Kidney (tissue), 14 donors: ENCODE measurements around the gene MNT. TPM values are rescaled to one million over a fixed set of nuclear protein-coding genes. Genes with fewer than 3 reads are reported as not detected.
A peak's percentile ranks its signal among the peaks of the same experiment; 100 is the strongest.

Source experiments
- DNase-seq, 5 donors: peaks; one replicate each; pipeline ENCODE4 v3.0.0-alpha.2; 2013 to 2020
- FAIRE-seq: peaks from 2 replicates; lab custom pipeline; 2012; peaks lifted over from hg19 to GRCh38; lab: Jason Lieb, UNC
- H3K27ac ChIP-seq, 2 donors: one replicate each; pipeline ENCODE4 v1.7.0; 2013; ENCODE audit warnings: low read depth in 2 of 2, low read length in 2 of 2, inconsistent platforms in 1 of 2
- H3K27me3 ChIP-seq: one replicate; pipeline ENCODE4 v1.7.1; 2013; ENCODE audit warnings: low read length, inconsistent platforms; ENCODE audit not compliant: control insufficient read depth, insufficient read depth
- H3K36me3 ChIP-seq, 3 donors: one replicate each; pipeline versions ENCODE4 v1.7.0 to v1.7.1; 2013; ENCODE audit warnings: low read length in 3 of 3, control low read depth in 1 of 3, inconsistent platforms in 1 of 3; ENCODE audit not compliant: insufficient read depth in 3 of 3, control insufficient read depth in 2 of 3
- H3K4me1 ChIP-seq, 3 donors: one replicate each; pipeline versions ENCODE4 v1.7.0 to v1.7.1; 2013; ENCODE audit warnings: low read length in 3 of 3, inconsistent platforms in 1 of 3, low read depth in 1 of 3; ENCODE audit not compliant: control insufficient read depth in 2 of 3, insufficient read depth in 2 of 3
- H3K4me3 ChIP-seq, 3 donors: one replicate each; pipeline versions ENCODE4 v1.7.0 to v1.8.1; 2013; ENCODE audit warnings: low read length in 3 of 3, control low read depth in 1 of 3, inconsistent platforms in 1 of 3
- H3K9ac ChIP-seq, 3 donors: one replicate each; pipeline versions ENCODE4 v1.7.0 to v1.7.1; 2013; ENCODE audit warnings: low read length in 3 of 3, control low read depth in 1 of 3, inconsistent platforms in 1 of 3
- H3K9me3 ChIP-seq, 3 donors: one replicate each; pipeline versions ENCODE4 v1.7.0 to v1.7.1; 2013; ENCODE audit warnings: low read length in 3 of 3, control low read depth in 1 of 3, inconsistent platforms in 1 of 3; ENCODE audit not compliant: control insufficient read depth in 2 of 3, insufficient read depth in 1 of 3
- intact Hi-C: fragments of 100-400 bp; cut with DNase I; formaldehyde crosslinking; loops from one replicate; pipeline ENCODE4 v1.11.1; 2022
- polyA plus RNA-seq: library from polyadenylated mRNA; stranded (reverse); fragments of 350-450 nt; fragmentation: Illumina TruSeq; extraction: RNeasy Lipid Tissue Mini Kit (QIAGEN cat#74804); gene quantifications from one replicate; pipeline ENCODE4 v1.2.3, GENCODE V29; 2014; ENCODE audit warnings: low read depth, low replicate concordance; ENCODE audit not compliant: insufficient read depth
- total RNA-seq: library from RNA; stranded (reverse); fragmentation: NEBNext Ultra II Directional; extraction: Animal tissue kit (Norgen Biotek cat#: 25700); gene quantifications from one replicate; pipeline ENCODE4 v1.2.1, GENCODE V29; 2021
- TF ChIP-seq, protein P1 (sequence below): IDR thresholded peaks from 3 replicates; pipeline ENCODE4 v1.5.1; 2012; ENCODE audit warnings: mild to moderate bottlenecking, moderate library complexity, borderline replicate concordance; ENCODE audit not compliant: insufficient read depth; ENCODE audit errors: extremely low read depth
- donor health status: control.
- donor health status: control.
- donor health status: control.
- donor health status: control.
- donor health status: control.
- donor health status: DM: yes; HTN: yes; CAD: no.
- donor health status: Normal renal cell carcinoma (clear cell type).

Gene MNT
- total and polyA plus RNA-seq, 2 donors from 2014 or later, result 3.7 to 39.8 TPM

DNA sequence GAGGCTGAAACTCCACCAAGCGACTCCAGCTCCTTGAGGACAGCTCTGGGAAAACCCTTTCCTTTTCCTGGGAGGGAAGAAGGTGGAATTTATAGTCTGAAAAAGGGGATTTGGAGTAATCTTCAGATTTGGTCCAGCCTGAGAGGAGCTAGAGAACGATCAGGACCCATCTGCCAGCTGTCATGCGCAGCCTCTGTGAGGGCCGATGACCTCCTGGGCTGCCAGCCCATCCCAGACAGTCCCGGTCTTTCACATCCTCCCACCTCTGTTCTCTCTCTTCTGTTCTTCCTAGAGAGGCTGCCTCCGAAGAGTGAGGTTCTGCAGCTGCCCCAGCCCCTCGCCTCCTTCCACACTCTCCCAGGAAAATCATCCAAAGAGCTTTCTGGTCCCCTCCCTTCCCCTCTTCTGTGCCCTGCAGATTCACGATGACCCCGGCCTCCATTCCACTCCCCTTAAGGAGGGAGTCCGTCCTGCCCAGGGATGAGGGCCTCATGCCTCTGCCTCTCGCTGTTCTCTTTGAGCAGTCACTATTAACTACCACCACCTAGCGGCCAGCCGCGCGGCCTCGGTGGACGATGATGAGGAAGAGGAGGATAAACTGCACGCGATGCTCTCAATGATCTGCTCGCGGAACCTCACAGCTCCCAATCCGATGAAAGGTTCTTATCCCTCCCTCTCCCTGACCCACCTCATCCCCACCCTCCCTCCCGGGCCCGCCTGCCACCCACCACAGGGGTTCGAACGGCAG, 33.9 kb downstream of the MNT start:
- Histone ChIP-seq H3K9me3 (no peaks in the 10 kb centered on the region), H3K4me3 (no peak overlapping the region), H3K27me3 (no peaks in the 10 kb centered on the region), H3K9ac (no peak overlapping the region), H3K4me1 (no peaks in the 10 kb centered on the region), H3K36me3 (peaks cover 0 to 23% (median 8%) of the 10 kb centered on the region in 3 donors), H3K27ac (no peak overlapping the region)
- TF ChIP-seq, protein P1, sequence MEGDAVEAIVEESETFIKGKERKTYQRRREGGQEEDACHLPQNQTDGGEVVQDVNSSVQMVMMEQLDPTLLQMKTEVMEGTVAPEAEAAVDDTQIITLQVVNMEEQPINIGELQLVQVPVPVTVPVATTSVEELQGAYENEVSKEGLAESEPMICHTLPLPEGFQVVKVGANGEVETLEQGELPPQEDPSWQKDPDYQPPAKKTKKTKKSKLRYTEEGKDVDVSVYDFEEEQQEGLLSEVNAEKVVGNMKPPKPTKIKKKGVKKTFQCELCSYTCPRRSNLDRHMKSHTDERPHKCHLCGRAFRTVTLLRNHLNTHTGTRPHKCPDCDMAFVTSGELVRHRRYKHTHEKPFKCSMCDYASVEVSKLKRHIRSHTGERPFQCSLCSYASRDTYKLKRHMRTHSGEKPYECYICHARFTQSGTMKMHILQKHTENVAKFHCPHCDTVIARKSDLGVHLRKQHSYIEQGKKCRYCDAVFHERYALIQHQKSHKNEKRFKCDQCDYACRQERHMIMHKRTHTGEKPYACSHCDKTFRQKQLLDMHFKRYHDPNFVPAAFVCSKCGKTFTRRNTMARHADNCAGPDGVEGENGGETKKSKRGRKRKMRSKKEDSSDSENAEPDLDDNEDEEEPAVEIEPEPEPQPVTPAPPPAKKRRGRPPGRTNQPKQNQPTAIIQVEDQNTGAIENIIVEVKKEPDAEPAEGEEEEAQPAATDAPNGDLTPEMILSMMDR, result no peak
- intact Hi-C loops, result no loop called here
- FAIRE-seq (no peak), DNase-seq (no peak)

DNA sequence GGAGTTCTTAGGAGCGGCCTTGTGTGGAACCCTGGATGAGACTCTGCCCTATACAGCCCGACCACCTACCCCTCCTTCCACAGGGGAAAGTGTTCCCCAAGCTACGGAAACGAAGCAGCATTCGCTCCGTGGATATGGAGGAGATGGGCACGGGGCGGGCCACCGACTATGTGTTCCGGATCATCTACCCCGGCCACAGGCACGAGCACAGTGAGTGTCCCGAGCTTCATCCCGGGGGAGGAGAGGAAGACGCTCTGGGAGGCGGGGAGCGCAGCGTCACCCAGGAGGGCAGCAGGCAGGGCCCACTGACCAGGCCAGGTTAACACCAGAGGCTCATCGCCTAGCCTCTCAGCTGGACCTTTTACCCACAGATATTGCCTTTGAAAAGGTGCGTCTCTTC, 35.7 kb downstream of the MNT start:
- H3K36me3 ChIP-seq, result peaks cover 0 to 19% (median 4%) of the 10 kb centered on the region in 3 donors

DNA sequence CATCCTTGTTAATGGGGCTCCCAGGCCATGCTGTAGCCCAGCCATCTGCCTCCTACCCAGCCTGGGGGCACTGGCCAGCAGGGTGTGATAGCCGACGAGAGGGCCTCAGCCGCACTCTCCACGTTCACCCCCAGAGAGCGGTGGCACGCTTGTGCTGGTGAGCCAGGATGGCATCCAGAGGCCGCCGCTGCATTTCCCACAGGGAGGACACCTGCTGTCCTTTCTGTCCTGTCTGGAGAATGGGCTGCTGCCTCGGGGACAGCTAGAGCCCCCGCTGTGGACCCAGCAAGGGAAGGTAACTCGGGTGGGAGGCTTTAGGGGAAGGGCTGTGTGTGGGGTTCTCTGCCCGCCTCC, 36.1 kb downstream of the MNT start:
- FAIRE-seq (no peak), DNase-seq (peak in 1 of 5 donors; percentile 60)
- no peaks in the 10 kb centered on the region for H3K9me3 ChIP-seq
- H3K9ac ChIP-seq, result no peak overlapping the region
- no peak overlapping the region for H3K4me3 ChIP-seq
- H3K27me3 ChIP-seq, result no peaks in the 10 kb centered on the region
- H3K27ac ChIP-seq, result no peak overlapping the region
- peaks cover 0 to 19% (median 4%) of the 10 kb centered on the region in 3 donors for H3K36me3 ChIP-seq
- TF ChIP-seq, protein P1, result no peak
- H3K4me1 ChIP-seq, result peaks cover 0 to 1% (median 0%) of the 10 kb centered on the region in 3 donors
- intact Hi-C loops, result no loop called here

More for the DNA sequence above, 35.7 kb downstream of the MNT start:
- intact Hi-C loops, result no loop called here
- H3K4me1 ChIP-seq, result no peaks in the 10 kb centered on the region
- DNase-seq, result peak in 1 of 5 donors; percentile 54
- H3K27me3 ChIP-seq, result no peaks in the 10 kb centered on the region
- H3K27ac ChIP-seq, result no peak overlapping the region
- TF ChIP-seq, protein P1, result no peak
- H3K4me3 ChIP-seq, result no peak overlapping the region
- no peak overlapping the region for H3K9ac ChIP-seq
- no peaks in the 10 kb centered on the region for H3K9me3 ChIP-seq
- FAIRE-seq, result no peak
